HUDEP-2 (cell line): ENCODE results near the gene GRAMD1B.
"Not testable (repeated sequence)": the region's sequence is repeated elsewhere in the genome, so short reads cannot be mapped to it uniquely, and the experiment has no call there.

Experiments
- DNase-seq, 76 experiments: peaks; one replicate each; lab custom pipeline; 2025; ENCODE audit not compliant: unreplicated experiment in 76 of 76; lab: John Stamatoyannopoulos, UW

The GRAMD1B gene

DNA sequence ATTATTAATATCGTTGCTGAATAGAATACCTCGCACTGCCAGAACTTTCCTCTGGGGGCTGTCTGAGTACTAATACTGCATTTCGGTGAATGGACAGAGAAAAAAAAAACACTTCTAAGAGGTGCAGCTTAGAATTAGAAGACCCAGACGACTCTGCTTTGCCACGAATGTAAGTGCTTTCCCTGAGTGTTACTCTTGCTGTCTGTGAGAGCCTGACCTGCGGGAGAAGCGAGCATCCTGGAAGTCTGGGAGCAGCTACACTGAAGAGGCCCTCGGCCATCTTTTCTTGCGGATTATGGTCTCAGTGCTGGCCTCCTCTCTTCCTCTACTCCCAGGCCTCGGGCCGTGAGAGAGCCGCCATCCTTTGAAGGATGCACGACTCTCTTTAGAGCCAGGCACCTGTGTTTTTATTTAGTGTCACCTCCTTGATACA is 129.5 kb downstream of the GRAMD1B start:
- DNase-seq, result no peak

DNA sequence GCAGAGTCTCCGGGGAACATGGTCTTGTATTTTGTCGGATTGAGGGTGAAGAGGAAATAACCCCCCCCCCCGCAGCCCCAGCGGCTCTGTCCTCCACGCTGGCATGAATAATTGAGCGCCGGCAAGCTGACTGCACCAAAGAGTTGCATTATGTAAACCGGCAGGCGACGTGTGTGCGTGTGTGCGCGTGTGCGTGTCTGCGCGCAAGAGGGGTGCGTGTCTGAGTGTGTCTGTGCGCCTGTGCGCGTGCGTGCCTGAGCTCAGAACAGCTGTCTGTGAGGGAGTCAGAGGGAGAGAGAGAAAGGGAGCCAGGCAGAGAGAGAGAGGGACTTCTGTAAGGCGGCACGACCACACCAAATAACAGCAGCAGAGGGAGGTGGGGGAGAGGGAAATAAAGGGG is 129.9 kb downstream of the GRAMD1B start:
- DNase-seq, result no peak

DNA sequence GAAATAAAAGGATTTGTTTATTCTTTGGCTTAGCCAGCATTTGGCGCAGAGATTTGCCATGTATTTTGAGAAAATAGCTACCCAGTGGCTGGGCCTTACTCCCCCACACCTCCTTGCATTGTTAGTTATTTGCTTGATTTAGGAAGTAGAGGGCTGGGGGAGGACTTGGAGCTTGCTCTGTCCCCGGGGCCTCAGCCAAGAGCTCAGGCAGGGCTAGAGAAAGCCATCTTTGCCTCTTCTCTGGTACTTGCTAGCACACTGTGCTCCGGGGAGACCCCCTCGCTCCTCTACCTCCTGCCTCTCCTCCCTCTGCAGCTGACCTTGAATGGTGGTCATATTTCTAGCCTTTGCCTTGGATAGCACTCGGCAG is 131.3 kb downstream of the GRAMD1B start:
- DNase-seq, result no peak

DNA sequence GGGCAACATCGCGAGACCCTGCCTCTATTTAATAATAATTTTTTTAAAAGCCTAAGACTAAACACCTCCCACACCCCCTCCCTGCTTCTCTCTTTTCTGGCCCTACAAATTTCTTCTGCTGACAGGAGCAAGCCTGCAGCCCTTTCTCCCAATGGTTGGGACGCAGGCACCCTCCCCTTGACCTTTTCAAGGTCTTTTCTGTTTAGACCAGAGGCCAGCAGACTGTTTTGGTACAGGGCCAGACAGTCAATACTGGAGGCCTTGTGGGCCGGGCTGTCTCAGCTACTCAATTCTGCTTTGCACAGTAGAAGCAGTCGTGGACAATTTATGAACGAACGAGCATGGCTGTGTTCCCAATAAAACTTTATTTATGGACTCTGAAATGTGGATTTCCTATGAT is 132.1 kb downstream of the GRAMD1B start:
- no peak for DNase-seq

DNA sequence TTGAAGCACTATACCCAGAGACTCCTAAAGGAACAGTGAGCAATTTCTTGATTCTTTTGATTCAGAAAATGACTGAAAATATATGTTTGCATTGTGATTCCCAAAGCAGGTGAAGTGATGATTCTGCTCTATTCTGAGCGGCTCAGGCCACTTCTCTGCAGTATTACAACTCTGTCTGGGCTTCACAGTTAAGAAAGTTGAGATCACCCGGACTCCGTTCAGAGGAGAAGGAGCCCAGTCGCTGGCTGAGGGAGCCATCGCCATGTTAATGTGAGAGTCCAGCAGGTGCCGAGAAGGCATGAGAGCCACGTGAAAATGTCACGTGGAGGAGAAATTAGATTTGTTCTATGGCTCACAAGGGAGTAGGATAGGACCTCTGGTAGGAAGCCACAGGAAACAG is 132.8 kb downstream of the GRAMD1B start:
- no peak for DNase-seq

DNA sequence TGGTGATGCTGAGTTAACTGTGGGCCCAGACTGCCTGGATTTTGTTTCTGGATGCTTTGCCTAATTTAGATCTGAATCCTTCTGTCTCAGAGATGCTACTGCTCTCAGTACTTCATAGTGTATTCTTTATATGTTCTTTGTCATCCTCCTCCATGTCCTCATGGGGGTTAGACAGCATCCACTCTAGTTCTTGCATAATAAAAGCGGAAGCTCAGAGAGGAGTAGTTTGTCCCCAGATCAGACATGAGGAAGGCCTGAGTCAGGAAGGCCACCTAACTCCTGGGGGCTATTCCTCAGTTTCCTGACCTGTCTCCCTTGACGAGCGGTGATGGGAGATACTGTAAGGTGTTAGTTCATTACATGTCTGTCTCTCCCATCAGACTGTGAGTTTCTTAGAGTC is 134.2 kb downstream of the GRAMD1B start:
- DNase-seq, result no peak

DNA sequence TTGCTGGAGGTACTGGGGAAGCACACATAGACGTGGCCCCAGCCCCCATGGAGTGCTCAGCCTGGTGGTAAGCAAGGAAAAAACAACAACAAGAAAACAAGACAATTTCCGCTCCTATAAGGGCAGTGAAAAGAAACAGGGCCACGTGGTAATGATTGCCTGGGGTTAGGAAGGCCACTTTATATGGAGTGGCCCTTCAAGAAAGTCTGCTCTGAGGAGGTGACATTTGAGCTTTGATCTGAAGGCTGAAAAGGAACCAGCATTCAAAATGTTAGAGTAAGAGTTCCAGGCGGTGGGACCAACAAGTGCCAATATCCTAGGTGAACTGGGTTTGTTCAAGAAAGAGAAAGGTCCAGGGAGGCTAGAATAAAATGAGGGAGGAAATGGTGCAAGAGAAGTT is 136.8 kb downstream of the GRAMD1B start:
- no peak for DNase-seq

DNA sequence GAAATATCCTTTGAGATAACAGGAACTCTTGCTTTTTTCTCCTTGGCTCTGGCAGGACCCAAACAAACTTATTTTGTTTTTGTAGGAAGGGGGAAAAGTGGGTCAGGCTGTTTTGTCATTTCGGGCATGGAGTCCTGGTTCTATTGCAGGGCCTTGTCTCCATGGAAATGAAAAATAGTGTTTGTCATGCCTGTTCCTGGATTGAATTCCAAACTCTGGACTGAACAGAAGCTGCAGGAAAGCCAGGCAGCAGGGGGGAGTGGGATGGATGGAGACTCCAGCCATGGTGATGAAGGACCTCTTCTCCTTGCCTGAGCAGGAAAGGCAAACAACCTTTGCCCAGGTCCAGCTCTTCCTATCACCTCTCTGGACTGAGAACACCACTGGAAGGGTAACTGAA is 137.4 kb downstream of the GRAMD1B start:
- no peak for DNase-seq

DNA sequence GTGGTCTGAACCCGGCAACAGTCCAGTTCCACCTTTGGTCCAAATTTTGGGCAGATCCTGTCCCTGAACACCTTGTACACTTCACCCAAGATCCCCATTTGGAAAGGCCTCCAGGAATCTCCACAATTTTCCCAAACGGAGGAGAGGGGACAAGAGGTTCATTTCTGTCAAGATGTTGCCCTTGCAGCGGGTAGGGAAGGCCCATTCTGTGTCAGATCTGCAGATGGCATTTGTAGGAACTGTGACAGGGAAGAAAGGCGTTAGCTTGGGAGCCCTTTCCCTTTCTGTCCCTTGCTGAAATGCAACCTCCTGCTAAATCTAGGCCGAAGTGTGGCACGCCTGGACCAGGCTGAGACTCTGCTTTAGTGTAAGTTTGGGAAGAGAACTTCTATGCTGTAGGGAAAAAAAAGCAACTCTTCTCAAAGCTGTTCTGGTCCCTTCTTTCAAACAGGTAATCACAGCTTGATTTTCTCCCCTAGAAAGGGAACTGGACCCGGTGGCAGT is 138.3 kb downstream of the GRAMD1B start:
- no peak for DNase-seq

DNA sequence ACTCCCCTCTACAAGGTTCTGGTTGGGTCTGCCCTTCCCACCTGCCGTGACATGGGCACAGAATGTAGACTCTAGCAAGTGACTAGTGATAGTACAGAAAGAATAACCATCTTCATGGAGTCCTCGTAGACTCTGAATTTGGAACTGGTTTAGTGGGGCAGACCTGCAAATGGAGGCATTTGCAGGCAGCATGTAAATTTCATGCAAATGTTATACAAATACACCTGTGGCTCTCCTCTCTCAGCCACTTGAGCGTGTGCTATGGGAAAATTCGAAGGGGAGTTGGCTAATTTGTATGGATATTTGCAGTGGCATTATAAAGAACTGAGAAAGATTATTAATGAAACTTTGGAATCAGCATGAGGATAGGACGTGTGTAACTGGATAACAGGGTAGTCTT is 139.3 kb downstream of the GRAMD1B start:
- no peak for DNase-seq

DNA sequence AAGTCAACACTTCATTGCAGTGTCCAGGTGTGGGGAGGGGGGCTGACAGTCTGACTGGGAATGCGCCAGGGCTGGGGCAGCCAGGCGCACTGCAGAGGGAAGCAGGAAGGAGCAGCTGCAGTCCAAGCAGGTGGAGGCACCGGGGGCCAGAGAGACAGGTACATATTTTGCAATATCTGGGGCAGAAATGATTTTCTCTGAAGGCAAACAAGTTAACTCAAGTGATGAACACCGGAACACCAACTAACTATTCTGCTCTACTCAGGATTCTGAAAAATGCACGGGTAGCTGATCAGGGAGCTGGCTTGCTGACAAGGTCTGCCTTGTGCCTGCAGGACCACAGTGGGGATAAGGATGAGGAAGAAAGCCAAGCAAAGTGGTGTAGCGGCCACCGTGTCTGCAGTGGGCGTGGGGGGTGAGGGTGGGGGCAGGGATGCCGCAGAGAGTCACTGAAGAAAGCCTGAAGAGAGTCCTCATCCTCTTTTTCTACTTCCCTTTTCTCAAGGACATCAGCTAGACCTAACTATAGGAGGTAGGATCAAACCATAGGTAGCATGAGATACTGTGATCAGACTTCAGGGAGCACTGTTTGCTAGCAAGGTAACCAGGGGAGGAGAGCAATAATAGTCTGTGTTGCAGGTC is 141.0 kb downstream of the GRAMD1B start:
- DNase-seq, result no peak

DNA sequence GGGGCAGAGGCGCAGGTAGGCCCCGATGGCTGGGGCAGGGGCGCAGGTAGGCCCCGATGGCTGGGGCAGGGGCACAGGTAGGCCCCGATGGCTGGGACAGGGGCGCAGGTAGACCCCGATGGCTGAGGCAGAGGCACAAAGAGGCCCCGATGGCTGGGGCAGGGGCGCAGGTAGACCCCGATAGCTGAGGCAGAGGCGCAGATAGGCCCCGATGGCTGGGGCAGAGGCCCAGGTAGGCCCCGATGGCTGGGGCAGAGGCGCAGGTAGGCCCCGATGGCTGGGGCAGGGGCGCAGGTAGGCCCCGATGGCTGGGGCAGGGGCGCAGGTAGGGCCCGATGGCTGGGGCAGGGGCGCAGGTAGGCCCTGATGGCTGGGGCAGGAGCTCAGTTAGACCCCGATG is 142.7 kb downstream of the GRAMD1B start:
- DNase-seq, result not testable (repeated sequence)

DNA sequence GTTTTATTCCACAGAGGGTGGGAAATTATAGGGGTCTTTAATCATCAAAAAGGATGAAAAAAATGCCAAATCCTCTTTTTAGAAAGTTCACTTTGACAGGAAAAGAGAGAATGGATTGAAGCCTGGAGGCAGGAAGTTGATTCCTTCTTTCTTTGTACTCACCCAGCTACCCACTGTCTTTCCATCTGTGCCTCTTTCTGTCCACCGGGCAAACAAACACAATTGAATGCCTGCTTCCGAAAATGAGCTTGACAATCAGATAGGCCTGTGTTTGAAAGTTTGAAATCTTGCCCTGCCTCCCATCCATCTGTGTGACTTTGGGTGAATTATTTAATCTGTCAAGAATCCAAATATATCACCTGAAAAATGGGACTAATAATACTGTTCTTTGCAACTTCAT is 143.2 kb downstream of the GRAMD1B start:
- no peak for DNase-seq

DNA sequence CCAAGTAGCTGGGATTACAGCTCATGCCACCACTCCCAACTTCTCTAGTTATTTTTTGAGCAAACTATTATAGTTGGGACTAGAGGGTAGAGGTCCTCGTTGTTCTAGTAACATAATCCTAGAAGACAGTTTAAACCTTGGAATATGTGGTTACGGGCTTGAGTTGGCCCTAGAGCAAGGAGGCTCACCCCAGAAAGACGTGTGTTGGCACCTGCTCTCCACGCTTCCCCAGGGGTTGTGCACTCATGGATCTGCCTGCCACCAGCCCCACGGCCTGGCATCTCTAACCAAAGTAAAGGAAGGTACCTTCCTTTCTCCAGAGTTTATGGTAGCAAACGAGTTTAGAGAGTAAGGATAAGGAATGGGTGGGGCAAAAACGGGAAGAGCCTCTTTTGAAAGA is 145.4 kb downstream of the GRAMD1B start:
- no peak for DNase-seq

DNA sequence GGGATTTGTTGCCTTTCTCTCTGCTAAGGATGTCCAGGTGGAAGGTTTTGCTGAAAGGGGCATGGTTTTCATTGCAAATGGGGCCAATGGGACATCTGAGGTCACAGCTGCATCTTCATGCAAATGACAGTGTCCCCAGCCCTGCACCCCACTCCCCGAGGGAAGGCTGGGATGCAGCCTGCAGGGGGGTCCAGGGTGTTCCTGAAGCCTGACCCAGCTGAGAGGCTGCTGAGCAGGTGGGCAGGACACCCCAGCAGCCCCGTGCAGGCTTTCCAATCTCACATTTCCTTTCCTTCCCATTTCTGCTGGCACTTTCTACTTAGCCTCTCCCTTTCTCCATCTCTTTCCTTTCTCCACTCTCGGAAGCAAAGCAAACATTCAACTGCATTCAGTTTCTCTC is 146.0 kb downstream of the GRAMD1B start:
- DNase-seq, result no peak

DNA sequence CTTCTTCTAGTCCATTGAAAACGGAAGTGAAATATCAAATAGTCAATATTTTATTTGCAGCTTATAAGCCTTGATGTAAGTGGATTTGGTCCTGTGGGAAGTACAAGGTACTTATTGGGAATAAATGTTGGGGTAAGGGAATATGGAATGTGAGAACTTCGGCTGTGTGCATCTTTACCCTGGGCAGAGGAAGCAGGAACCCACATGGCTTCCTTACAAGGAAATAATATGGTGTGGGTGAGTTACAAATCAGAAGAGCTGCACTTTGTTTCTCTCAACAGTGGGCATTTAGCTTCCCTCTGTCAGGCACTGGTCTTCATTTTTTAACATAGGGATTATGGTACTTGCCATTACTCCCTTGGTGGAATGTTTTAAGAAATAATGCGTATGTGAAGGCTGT is 146.4 kb downstream of the GRAMD1B start:
- DNase-seq, result no peak

DNA sequence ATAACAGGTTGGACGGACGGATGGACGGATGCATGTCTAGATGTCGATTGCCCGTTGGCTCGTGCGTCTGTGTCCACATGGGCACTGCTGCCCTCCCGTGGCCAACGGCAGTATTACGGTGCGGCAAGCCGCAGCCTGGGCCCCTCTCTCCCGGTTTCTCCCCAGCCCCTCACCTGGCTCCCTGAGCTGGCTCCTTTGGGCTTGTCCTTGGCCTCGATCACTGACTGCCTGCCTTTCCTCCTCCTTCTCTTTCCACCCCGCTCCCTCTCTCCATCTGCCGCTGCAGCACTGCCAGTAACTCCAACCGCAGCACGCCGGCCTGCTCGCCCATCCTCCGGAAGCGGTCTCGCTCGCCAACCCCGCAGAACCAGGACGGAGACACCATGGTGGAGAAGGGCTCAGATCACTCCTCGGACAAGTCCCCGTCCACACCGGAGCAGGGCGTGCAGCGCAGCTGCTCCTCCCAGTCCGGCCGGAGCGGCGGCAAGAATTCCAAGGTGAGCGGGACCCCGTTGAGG is 147.1 kb downstream of the GRAMD1B start:
- peak in 37 of 76 experiments; percentile 0 to 56 (median 21) for DNase-seq

DNA sequence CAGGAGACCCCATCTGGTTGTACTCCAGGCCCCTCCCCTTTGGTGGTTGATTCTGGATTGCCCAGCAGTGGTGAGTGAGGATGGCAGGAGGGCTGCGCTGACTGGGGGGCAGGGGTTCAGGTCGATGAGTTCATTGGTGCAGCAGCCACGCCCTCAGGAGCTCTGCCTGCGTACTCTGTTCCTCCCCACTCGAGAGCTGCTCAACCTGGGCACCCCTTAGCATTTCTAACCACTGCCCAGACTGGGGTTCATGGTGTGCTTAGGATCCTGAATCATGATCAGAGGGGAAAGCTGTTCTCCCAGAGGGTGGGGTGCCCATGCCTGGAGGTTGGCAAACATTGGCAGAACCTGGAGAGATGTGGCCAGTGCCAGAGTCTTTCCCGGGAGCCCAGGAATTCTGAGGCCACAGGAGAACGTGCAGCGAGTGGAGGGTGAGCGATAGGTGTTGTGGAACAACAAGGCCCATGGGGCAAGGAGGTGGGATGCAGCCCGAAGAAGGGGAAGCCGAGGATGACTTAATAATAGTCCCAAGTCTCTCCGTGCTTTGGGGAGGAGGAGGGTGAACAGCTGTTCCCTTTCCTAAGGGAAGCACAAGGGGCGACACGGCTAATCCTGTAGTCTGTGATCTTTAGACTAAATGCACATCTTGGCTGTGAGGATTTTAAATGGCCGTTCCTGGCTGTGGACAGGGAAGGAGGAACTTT is 148.9 kb downstream of the GRAMD1B start:
- no peak for DNase-seq

DNA sequence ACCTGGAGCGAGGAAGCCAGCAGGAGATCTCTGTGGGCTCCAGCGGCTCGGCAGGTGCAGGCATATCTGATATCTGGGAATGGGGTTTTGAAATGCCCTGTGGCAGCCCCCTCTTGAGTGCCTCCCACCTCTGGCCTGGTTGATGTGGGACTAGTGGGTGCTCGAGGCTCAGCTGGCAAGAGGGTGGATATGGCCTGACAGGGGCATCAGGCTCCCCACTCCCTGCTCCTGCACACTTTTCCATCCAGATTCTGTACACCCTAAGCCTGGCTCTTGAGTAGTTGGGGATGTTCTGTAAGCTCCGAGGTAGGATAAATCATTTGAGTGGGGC is 149.4 kb downstream of the GRAMD1B start:
- no peak for DNase-seq

DNA sequence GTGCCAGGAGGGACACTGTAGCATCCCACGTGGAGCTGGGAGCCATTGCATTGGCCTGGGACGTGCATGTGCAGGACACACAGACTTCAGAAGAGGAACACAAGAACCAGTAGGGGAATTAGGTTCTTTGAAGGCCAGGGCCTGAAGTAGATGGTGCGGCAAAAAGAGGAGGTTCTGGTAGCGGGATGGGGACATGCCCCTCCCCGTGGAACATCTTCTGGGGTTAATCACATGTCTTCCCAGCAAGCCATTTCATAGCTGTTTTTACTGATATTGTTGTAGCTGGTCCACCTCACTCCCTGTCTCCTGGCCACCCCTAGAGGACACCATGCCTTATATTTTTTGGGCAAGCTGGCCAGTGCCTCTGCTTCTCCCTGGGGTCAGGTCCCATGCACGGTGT is 150.1 kb downstream of the GRAMD1B start:
- DNase-seq, result no peak

DNA sequence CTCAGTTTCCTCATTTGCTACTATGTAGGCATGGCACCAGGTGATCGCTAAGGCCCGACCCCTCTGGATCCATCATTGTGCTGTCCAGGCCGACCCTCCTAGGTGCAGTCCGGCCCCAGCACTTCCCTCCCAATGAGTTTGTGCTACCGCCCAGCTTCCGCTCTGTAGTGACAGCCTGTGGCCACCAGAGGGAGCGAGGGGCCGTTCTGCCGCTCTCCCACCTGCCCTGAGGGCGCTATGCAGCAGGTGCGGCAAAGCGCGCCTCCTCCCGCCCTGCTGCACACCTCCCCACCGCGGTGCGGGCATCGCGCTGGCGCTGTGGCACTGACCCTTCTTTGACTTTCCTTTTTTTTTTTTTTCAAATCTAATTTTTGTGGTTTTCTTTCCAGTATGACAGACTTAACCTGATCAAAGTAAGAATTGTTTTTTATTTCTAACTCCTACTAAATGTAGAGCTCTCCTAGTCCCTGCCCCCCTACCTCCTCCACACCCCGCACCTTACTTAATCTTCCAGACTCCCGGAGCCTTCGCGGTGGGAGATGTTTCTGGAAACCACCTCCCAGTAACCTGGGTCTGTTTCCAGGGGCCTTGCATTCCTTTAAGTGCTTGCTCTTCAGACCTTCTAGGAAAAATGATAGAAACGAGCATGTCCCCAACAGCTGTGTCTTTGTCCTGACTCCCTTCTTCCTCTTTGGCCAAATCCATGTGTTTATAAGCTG is 150.6 kb downstream of the GRAMD1B start:
- DNase-seq, result peak in 41 of 76 experiments; percentile 1 to 59 (median 21)
